Smooth muscle cell (in vitro differentiated cells): ENCODE results near the gene CTNNA3. TPM values are rescaled to one million over a fixed set of nuclear protein-coding genes. Genes with fewer than 3 reads are reported as not detected.

Experiments
- DNase-seq: peaks from one replicate; lab custom pipeline; 2025; ENCODE audit not compliant: unreplicated experiment; lab: John Stamatoyannopoulos, UW
- H2AFZ ChIP-seq: fragments of 200-600 bp; sonication (generic); 2 replicates; pipeline ENCODE4 v1.6.0; 2016; ENCODE audit warnings: antibody characterized with exemption, low read depth, mild to moderate bottlenecking
- H3F3A ChIP-seq: fragments of 200-600 bp; sonication (generic); 2 replicates; pipeline ENCODE4 v1.6.0; 2017; ENCODE audit warnings: antibody characterized with exemption, low read depth
- H3K27ac ChIP-seq: fragments of 200-600 bp; sonication (generic); 2 replicates; pipeline ENCODE4 v1.5.1; 2016; ENCODE audit warnings: low read depth, mild to moderate bottlenecking
- H3K27me3 ChIP-seq: fragments of 200-600 bp; sonication (generic); 2 replicates; pipeline ENCODE4 v1.6.1; 2016; ENCODE audit warnings: low read depth, mild to moderate bottlenecking
- H3K36me3 ChIP-seq: fragments of 200-600 bp; sonication (generic); 2 replicates; pipeline ENCODE4 v1.5.1; 2016; ENCODE audit warnings: low read depth
- H3K4me1 ChIP-seq: fragments of 200-600 bp; sonication (generic); 2 replicates; pipeline ENCODE4 v1.5.1; 2016; ENCODE audit warnings: low read depth
- H3K4me2 ChIP-seq: fragments of 200-600 bp; sonication (generic); 2 replicates; pipeline ENCODE4 v1.6.0; 2016; ENCODE audit warnings: mild to moderate bottlenecking
- H3K4me3 ChIP-seq: fragments of 200-600 bp; sonication (generic); 2 replicates; pipeline ENCODE4 v1.5.1; 2016; ENCODE audit warnings: mild to moderate bottlenecking
- H3K79me2 ChIP-seq: fragments of 200-600 bp; sonication (generic); 2 replicates; pipeline ENCODE4 v1.6.0; 2016; ENCODE audit warnings: low read depth, mild to moderate bottlenecking
- H3K9ac ChIP-seq: fragments of 200-600 bp; sonication (generic); 2 replicates; pipeline ENCODE4 v1.6.0; 2016; ENCODE audit warnings: low read depth
- H3K9me3 ChIP-seq: fragments of 200-600 bp; sonication (generic); replicated peaks from 2 replicates; pipeline ENCODE4 v1.5.1; 2016; ENCODE audit warnings: low read depth
- H4K20me1 ChIP-seq: fragments of 200-600 bp; sonication (generic); 2 replicates; pipeline ENCODE4 v1.6.0; 2016; ENCODE audit warnings: low read depth
- WGBS: methylation state at CpG from one replicate; pipeline ENCODE4 v1.1.7; 2016; ENCODE audit warnings: low lambda C conversion rate; 5-methylcytosine and 5-hydroxymethylcytosine counted together
- polyA plus RNA-seq: library from polyadenylated mRNA; unstranded; fragments of >200 nt; fragmentation: Nextera tagmentation; extraction: Ambion mirVana; gene quantifications from 2 replicates; pipeline ENCODE4 v1.2.1, GENCODE V29; 2016
- total RNA-seq: library from RNA; depleted of rRNA; stranded (reverse); fragments of >200 nt; gene quantifications from 2 replicates; pipeline ENCODE4 v1.2.3, GENCODE V29; 2014
- TF ChIP-seq, protein P1 (sequence below): fragments of 200-600 bp; sonication (generic); IDR thresholded peaks from 2 replicates; pipeline ENCODE4 v1.5.1; 2017; ENCODE audit warnings: borderline replicate concordance, mild to moderate bottlenecking, antibody characterized with exemption; ENCODE audit not compliant: insufficient read depth, poor library complexity, severe bottlenecking

Gene CTNNA3
- total and polyA plus RNA-seq, 2 experiments from 2014 or later: 1.3 TPM; not detected in 1

DNA sequence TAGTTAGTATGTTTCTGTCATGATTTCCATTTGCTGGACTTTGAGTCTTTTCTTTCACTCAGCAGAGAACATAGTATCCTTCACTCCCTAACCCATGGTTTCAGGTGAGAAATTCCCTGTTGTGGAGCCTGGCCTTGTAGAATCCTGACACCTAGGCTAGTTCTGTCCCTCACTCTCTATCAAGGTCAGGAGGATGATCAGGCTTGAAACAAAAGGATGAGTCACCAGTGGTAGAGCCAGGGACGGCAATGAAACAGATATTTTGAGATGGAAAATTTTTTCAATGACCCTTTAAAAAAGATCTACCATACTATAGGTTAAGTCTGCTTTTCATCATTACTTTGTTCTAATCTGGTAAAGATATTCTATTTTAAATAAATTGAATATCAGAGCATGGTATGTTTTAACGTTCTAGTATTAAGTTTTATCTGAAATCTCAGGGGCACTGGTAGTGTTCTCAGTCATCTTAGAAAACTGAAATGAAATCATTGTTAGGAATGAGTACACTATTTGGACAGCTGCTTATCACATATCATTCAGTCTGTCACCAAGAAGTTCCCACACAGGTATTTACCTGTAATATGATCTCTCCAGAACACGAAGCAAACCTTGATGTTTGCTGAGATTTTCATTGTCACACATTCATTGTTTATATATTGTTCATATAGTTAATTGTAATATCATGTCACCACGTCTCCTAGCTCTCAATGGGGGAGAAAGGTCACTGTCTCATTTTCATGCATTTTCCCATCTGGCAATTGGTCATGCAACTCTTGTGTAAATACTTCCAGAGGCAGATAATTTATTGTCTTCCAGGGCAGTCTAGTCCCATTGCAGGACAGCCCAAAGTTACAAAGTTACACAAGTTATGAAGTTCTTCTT, 1070.0 kb downstream of the CTNNA3 start:
- Histone ChIP-seq H4K20me1 (no peaks in the 10 kb centered on the region), H3K27me3 (no peaks in the 10 kb centered on the region), H3K4me3 (no peak overlapping the region), H3F3A (no peaks in the 10 kb centered on the region), H3K9me3 (no peaks in the 10 kb centered on the region), H3K4me1 (no peaks in the 10 kb centered on the region), H2AFZ (no peak overlapping the region), H3K36me3 (no peaks in the 10 kb centered on the region), H3K4me2 (no peak overlapping the region), H3K79me2 (no peaks in the 10 kb centered on the region), H3K9ac (no peak overlapping the region), H3K27ac (no peak overlapping the region)
- TF ChIP-seq, protein P1, sequence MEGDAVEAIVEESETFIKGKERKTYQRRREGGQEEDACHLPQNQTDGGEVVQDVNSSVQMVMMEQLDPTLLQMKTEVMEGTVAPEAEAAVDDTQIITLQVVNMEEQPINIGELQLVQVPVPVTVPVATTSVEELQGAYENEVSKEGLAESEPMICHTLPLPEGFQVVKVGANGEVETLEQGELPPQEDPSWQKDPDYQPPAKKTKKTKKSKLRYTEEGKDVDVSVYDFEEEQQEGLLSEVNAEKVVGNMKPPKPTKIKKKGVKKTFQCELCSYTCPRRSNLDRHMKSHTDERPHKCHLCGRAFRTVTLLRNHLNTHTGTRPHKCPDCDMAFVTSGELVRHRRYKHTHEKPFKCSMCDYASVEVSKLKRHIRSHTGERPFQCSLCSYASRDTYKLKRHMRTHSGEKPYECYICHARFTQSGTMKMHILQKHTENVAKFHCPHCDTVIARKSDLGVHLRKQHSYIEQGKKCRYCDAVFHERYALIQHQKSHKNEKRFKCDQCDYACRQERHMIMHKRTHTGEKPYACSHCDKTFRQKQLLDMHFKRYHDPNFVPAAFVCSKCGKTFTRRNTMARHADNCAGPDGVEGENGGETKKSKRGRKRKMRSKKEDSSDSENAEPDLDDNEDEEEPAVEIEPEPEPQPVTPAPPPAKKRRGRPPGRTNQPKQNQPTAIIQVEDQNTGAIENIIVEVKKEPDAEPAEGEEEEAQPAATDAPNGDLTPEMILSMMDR: no peak
- no peak for DNase-seq
- 70% methylated on average over 4 of the region's 4 CpGs for WGBS

DNA sequence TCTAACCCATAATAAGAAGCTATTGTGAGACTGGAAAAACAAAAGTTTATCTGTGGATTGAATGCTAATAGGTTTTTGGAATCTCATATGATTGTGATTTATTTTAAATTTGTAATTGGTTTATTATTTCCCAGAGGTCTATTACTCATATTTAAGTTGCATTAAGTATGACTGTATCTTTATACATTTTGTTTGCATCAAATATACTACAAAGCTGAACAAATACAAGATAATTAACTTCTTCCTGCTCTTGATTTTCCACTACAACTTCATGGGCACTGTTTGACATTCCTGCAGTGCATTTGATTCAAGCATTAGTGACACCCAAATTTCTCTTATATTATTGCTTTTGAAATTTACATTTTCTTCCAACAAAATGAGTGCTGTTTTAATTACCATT, 1073.9 kb downstream of the CTNNA3 start:
- Histone ChIP-seq H3K79me2 (no peaks in the 10 kb centered on the region), H3K4me1 (no peaks in the 10 kb centered on the region)

DNA sequence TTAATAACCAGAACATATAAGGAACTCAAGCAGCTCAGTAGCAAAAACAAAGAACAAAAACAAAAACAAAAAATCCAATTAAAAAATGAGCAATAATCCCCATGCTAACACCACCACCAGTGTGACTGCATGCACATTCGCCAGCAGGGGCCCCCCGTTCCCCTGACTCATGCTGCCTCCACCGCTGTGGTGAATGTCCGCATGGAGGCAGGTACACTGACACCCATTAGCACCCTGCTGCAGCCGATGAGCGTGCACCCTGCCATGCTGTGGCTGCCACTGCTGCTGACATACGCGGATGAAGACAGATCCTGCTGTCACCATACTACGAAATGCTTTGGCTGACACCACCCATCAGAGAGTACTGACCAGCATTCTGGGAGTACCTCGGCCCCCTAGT, 1091.8 kb downstream of the CTNNA3 start:
- no peak overlapping the region for H3K4me3 ChIP-seq
- no peak for DNase-seq
- no peaks in the 10 kb centered on the region for H3K27me3 ChIP-seq
- no peak overlapping the region for H3K9ac ChIP-seq
- TF ChIP-seq, protein P1: no peak
- no peaks in the 10 kb centered on the region for H4K20me1 ChIP-seq
- H3K79me2 ChIP-seq: no peaks in the 10 kb centered on the region
- H3K27ac ChIP-seq: no peak overlapping the region
- no peaks in the 10 kb centered on the region for H3K36me3 ChIP-seq
- no peak overlapping the region for H2AFZ ChIP-seq
- H3K4me2 ChIP-seq: no peak overlapping the region
- no peaks in the 10 kb centered on the region for H3F3A ChIP-seq
- H3K9me3 ChIP-seq: no peaks in the 10 kb centered on the region
- 80% methylated on average over 10 of the region's 10 CpGs for WGBS
- H3K4me1 ChIP-seq: no peaks in the 10 kb centered on the region

More for the DNA sequence above, 1073.9 kb downstream of the CTNNA3 start:
- Histone ChIP-seq H3F3A (no peaks in the 10 kb centered on the region), H3K27ac (no peak overlapping the region), H3K27me3 (no peaks in the 10 kb centered on the region), H3K9ac (no peak overlapping the region), H3K9me3 (no peaks in the 10 kb centered on the region), H2AFZ (no peak overlapping the region), H3K36me3 (no peaks in the 10 kb centered on the region), H4K20me1 (no peaks in the 10 kb centered on the region), H3K4me3 (no peak overlapping the region), H3K4me2 (no peak overlapping the region)
- DNase-seq: no peak
- TF ChIP-seq, protein P1: no peak

DNA sequence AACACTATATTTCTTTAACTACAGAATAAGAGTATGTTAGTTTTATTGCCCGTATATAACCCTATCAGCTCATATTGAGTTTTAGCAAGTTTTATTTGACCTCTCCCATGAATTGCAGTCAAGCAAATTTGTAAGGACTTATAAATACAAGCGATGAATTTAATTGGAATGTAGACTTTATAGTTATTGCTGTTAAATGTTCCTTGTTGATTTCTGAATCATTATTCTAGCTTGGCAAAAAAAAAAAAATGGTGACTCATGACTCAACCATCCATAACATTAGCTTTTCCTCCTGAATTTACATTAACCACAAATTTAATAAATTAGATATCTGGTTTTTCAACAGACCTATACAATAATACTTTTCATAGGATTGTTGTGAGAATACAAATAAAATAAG, 1104.1 kb downstream of the CTNNA3 start:
- Histone ChIP-seq H4K20me1 (no peaks in the 10 kb centered on the region), H3K4me1 (no peaks in the 10 kb centered on the region), H3K27me3 (no peaks in the 10 kb centered on the region), H3K36me3 (no peaks in the 10 kb centered on the region), H3K4me3 (no peak overlapping the region), H3K27ac (no peak overlapping the region), H2AFZ (no peak overlapping the region), H3K9me3 (no peaks in the 10 kb centered on the region), H3K4me2 (no peak overlapping the region), H3K9ac (no peak overlapping the region), H3K79me2 (no peaks in the 10 kb centered on the region), H3F3A (no peaks in the 10 kb centered on the region)
- DNase-seq: no peak
- TF ChIP-seq, protein P1: no peak
- WGBS: 91% methylated on average over 2 of the region's 2 CpGs
